Mesenchymal stem cell (in vitro differentiated cells and primary cell): ENCODE measurements around the gene LTF.

Source experiments
- DNase-seq: peaks from one replicate; pipeline ENCODE4 v3.0.0-alpha.2; 2013
- H2AFZ ChIP-seq: one replicate; pipeline ENCODE4 v1.6.1; 2013; ENCODE audit warnings: low read depth, mild to moderate bottlenecking, control low read depth, inconsistent platforms, low read length, moderate library complexity
- H2AK5ac ChIP-seq: 2 replicates; pipeline ENCODE4 v1.6.1; 2013; ENCODE audit warnings: low read length, moderate library complexity, mild to moderate bottlenecking, inconsistent platforms; ENCODE audit not compliant: severe bottlenecking
- H2BK120ac ChIP-seq: one replicate; pipeline ENCODE4 v1.6.1; 2013; ENCODE audit warnings: low read depth, mild to moderate bottlenecking, inconsistent platforms, low read length, moderate library complexity
- H2BK12ac ChIP-seq, 2 experiments: one replicate each; pipeline ENCODE4 v1.6.1; 2013; ENCODE audit warnings: inconsistent platforms in 2 of 2, low read length in 2 of 2, mild to moderate bottlenecking in 2 of 2, moderate library complexity in 2 of 2, control low read depth in 1 of 2
- H2BK15ac ChIP-seq: one replicate; pipeline ENCODE4 v1.6.1; 2013; ENCODE audit warnings: mild to moderate bottlenecking, low read depth, inconsistent platforms; ENCODE audit not compliant: poor library complexity, severe bottlenecking
- H2BK5ac ChIP-seq: 2 replicates; pipeline ENCODE4 v1.6.1; 2013; ENCODE audit warnings: low read depth, mild to moderate bottlenecking, low read length, control low read depth, inconsistent platforms; ENCODE audit not compliant: poor library complexity, severe bottlenecking
- H3K14ac ChIP-seq, 2 experiments: one replicate each; pipeline ENCODE4 v1.6.1; 2013; ENCODE audit warnings: inconsistent platforms in 2 of 2, low read length in 2 of 2, control low read depth in 1 of 2, mild to moderate bottlenecking in 1 of 2, moderate library complexity in 1 of 2
- H3K18ac ChIP-seq, 2 experiments: one replicate each; pipeline ENCODE4 v1.6.1; 2013; ENCODE audit warnings: inconsistent platforms in 2 of 2, low read length in 2 of 2, control low read depth in 1 of 2, low read depth in 1 of 2, mild to moderate bottlenecking in 1 of 2
- H3K23ac ChIP-seq, 2 experiments: one replicate each; pipeline ENCODE4 v1.6.1; 2013; ENCODE audit warnings: inconsistent platforms in 2 of 2, low read length in 2 of 2, mild to moderate bottlenecking in 2 of 2, moderate library complexity in 2 of 2, control low read depth in 1 of 2
- H3K27ac ChIP-seq: 2 replicates; pipeline ENCODE4 v1.5.1; 2013; ENCODE audit warnings: mild to moderate bottlenecking, moderate library complexity, low read length, control low read depth, inconsistent platforms; ENCODE audit not compliant: poor library complexity, severe bottlenecking
- H3K27me3 ChIP-seq, 2 experiments: 2 replicates each; pipeline versions ENCODE4 v1.6.1 to v1.7.0; 2013; ENCODE audit warnings: low read length in 2 of 2, mild to moderate bottlenecking in 2 of 2, moderate library complexity in 2 of 2, control low read depth in 1 of 2, inconsistent platforms in 1 of 2; ENCODE audit not compliant: control insufficient read depth in 1 of 2, insufficient read depth in 1 of 2
- H3K36me3 ChIP-seq, 2 experiments: 2 replicates each; pipeline versions ENCODE4 v1.6.1 to v1.7.0; 2013; ENCODE audit warnings: low read length in 2 of 2, control low read depth in 1 of 2, inconsistent platforms in 1 of 2, low read depth in 1 of 2, mild to moderate bottlenecking in 1 of 2; ENCODE audit not compliant: insufficient read depth in 2 of 2, control insufficient read depth in 1 of 2
- H3K4ac ChIP-seq, 2 experiments: one replicate each; pipeline ENCODE4 v1.6.1; 2013; ENCODE audit warnings: inconsistent platforms in 2 of 2, low read length in 2 of 2, mild to moderate bottlenecking in 2 of 2, moderate library complexity in 2 of 2, control low read depth in 1 of 2, low read depth in 1 of 2
- H3K4me1 ChIP-seq: 2 replicates; pipeline ENCODE4 v1.6.1; 2013; ENCODE audit warnings: low read depth, low read length, control low read depth; ENCODE audit not compliant: control insufficient read depth, insufficient read depth
- H3K4me2 ChIP-seq: 2 replicates; pipeline ENCODE4 v1.6.1; 2013; ENCODE audit warnings: low read length, mild to moderate bottlenecking, inconsistent platforms; ENCODE audit not compliant: poor library complexity, severe bottlenecking
- H3K4me3 ChIP-seq, 2 experiments: 2 replicates each; pipeline versions ENCODE4 v1.5.1 to v1.7.0; 2013; ENCODE audit warnings: low read length in 2 of 2, mild to moderate bottlenecking in 2 of 2, control low read depth in 1 of 2, low read depth in 1 of 2; ENCODE audit not compliant: insufficient read depth in 1 of 2
- H3K79me1 ChIP-seq: replicated peaks from 2 replicates; pipeline ENCODE4 v1.6.1; 2013; ENCODE audit warnings: mild to moderate bottlenecking, control low read depth, low read length, inconsistent platforms; ENCODE audit not compliant: poor library complexity, severe bottlenecking
- H3K9ac ChIP-seq: 2 replicates; pipeline ENCODE4 v1.7.0; 2013; ENCODE audit warnings: mild to moderate bottlenecking, low read length, moderate library complexity
- H3K9me3 ChIP-seq: 2 replicates; pipeline ENCODE4 v1.7.0; 2013; ENCODE audit warnings: mild to moderate bottlenecking, low read length; ENCODE audit not compliant: control insufficient read depth
- H4K8ac ChIP-seq: one replicate; pipeline ENCODE4 v1.6.1; 2013; ENCODE audit warnings: inconsistent platforms, mild to moderate bottlenecking, low read length, moderate library complexity
- H4K91ac ChIP-seq: one replicate; pipeline ENCODE4 v1.6.1; 2013; ENCODE audit warnings: mild to moderate bottlenecking, low read length, inconsistent platforms
- WGBS: methylation state at CpG from one replicate; pipeline ENCODE4 v1.1.7; 2013; ENCODE audit warnings: mixed read lengths; 5-methylcytosine and 5-hydroxymethylcytosine counted together

The LTF gene

DNA sequence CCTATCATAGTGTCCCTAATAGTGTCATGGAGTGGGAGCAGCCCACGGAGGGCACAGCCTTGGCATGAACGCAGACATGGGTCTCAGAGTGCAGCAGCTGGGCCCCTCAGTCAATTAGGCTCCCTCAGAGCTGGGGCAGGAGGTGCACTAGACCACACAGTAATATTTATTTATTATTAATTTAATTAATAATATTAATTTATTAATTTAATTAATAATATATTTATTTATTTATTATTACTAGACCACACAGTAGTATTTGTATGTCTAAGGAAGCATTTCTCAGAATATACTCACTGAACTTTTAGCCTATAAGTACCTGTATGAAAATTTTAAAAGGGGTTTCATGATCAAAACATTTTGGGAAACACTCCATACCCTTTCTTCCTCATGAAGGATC, 63.1 kb downstream of the LTF start:
- no peak overlapping the region for H3K9ac ChIP-seq
- no peak overlapping the region for H2AK5ac ChIP-seq
- no peak overlapping the region for H4K91ac ChIP-seq
- H3K23ac ChIP-seq: no peak overlapping the region
- H3K4me1 ChIP-seq: peaks cover 2% of the 10 kb centered on the region
- H3K79me1 ChIP-seq: no peaks in the 10 kb centered on the region
- no peak overlapping the region for H2BK15ac ChIP-seq
- H3K18ac ChIP-seq: no peak overlapping the region
- peaks cover 0 to 21% of the 10 kb centered on the region in 2 experiments for H3K27me3 ChIP-seq
- no peak overlapping the region for H2AFZ ChIP-seq
- no peaks in the 10 kb centered on the region for H3K9me3 ChIP-seq
- H3K4me3 ChIP-seq: no peak overlapping the region
- no peaks in the 10 kb centered on the region for H3K36me3 ChIP-seq
- no peak overlapping the region for H2BK120ac ChIP-seq
- H3K27ac ChIP-seq: no peak overlapping the region
- H3K14ac ChIP-seq: peak overlapping the region in 1 of 2 experiments; percentile 51
- peak overlapping the region in 1 of 2 experiments; percentile 57 for H2BK12ac ChIP-seq
- H4K8ac ChIP-seq: no peak overlapping the region
- H2BK5ac ChIP-seq: no peak overlapping the region
- H3K4ac ChIP-seq: no peak overlapping the region
- H3K4me2 ChIP-seq: no peak overlapping the region
- no peak for DNase-seq
- 100% methylated on average over 1 of the region's 2 CpGs for WGBS

- Histone ChIP-seq H3K79me1 (no peaks in the 10 kb centered on the region), H3K4me2 (no peak overlapping the region), H4K91ac (no peak overlapping the region), H3K4me1 (no peaks in the 10 kb centered on the region), H2BK15ac (no peak overlapping the region), H3K4ac (no peak overlapping the region), H2AK5ac (no peak overlapping the region), H3K9ac (no peak overlapping the region), H3K27me3 (peaks cover under 1 to 26% of the 10 kb centered on the region in 2 experiments), H3K14ac (no peak overlapping the region), H3K27ac (no peak overlapping the region), H2BK5ac (no peak overlapping the region), H3K18ac (no peak overlapping the region), H2BK12ac (no peak overlapping the region), H3K4me3 (no peak overlapping the region), H2AFZ (no peak overlapping the region), H2BK120ac (no peak overlapping the region), H3K36me3 (no peaks in the 10 kb centered on the region), H3K9me3 (no peaks in the 10 kb centered on the region), H3K23ac (no peak overlapping the region), H4K8ac (no peak overlapping the region)
- DNase-seq: no peak
- 92% methylated on average over 5 of the region's 5 CpGs for WGBS
Observed at GRCh38 chr3:46400846-46401245, 63.9 kb downstream of the LTF start.

GRCh38 chr3:46400000-46400734, 64.5 kb downstream of the LTF start:
- Histone ChIP-seq H3K14ac (no peak overlapping the region), H3K23ac (peak overlapping the region in 1 of 2 experiments; percentile 49), H3K9ac (no peak overlapping the region), H2BK12ac (no peak overlapping the region), H3K4me3 (no peak overlapping the region), H3K9me3 (no peaks in the 10 kb centered on the region), H2BK15ac (no peak overlapping the region), H4K8ac (no peak overlapping the region), H2AFZ (no peak overlapping the region), H2AK5ac (no peak overlapping the region), H2BK5ac (no peak overlapping the region), H3K4me1 (no peaks in the 10 kb centered on the region), H3K4ac (no peak overlapping the region), H3K79me1 (no peaks in the 10 kb centered on the region), H3K18ac (no peak overlapping the region), H2BK120ac (no peak overlapping the region), H3K27me3 (peaks cover 7 to 31% of the 10 kb centered on the region in 2 experiments), H3K4me2 (no peak overlapping the region), H3K36me3 (no peaks in the 10 kb centered on the region), H3K27ac (no peak overlapping the region), H4K91ac (no peak overlapping the region)
- 33% methylated on average over 8 of the region's 8 CpGs for WGBS
- peak; percentile 79 for DNase-seq

- peak; percentile 52 for DNase-seq
- 36% methylated on average over 2 of the region's 2 CpGs for WGBS
- H3K18ac ChIP-seq: no peak overlapping the region
- no peak overlapping the region for H4K91ac ChIP-seq
- no peaks in the 10 kb centered on the region for H3K9me3 ChIP-seq
- no peak overlapping the region for H3K14ac ChIP-seq
- H2AK5ac ChIP-seq: no peak overlapping the region
- H3K4me2 ChIP-seq: no peak overlapping the region
- no peak overlapping the region for H3K4ac ChIP-seq
- H2AFZ ChIP-seq: no peak overlapping the region
- H4K8ac ChIP-seq: no peak overlapping the region
- H3K36me3 ChIP-seq: no peaks in the 10 kb centered on the region
- H2BK5ac ChIP-seq: no peak overlapping the region
- no peak overlapping the region for H3K23ac ChIP-seq
- no peak overlapping the region for H3K9ac ChIP-seq
- H3K4me1 ChIP-seq: no peaks in the 10 kb centered on the region
- H2BK120ac ChIP-seq: no peak overlapping the region
- H3K27me3 ChIP-seq: peaks cover 13 to 37% of the 10 kb centered on the region in 2 experiments
- H3K4me3 ChIP-seq: no peak overlapping the region
- no peak overlapping the region for H2BK12ac ChIP-seq
- H2BK15ac ChIP-seq: no peak overlapping the region
- no peaks in the 10 kb centered on the region for H3K79me1 ChIP-seq
- H3K27ac ChIP-seq: no peak overlapping the region
Observed at GRCh38 chr3:46399557-46399956, 65.1 kb downstream of the LTF start.
